GM23248 (cell line): ENCODE data around the gene SLC9A9. TPM values are rescaled to one million over a fixed set of nuclear protein-coding genes. Genes with fewer than 3 reads are reported as not detected.

ENCODE experiments used
- DNase-seq: peaks from one replicate; pipeline ENCODE4 v3.0.0-alpha.2; 2015
- H2AFZ ChIP-seq: fragments of 200-600 bp; sonication (generic); 2 replicates; pipeline ENCODE4 v1.6.1; 2016; ENCODE audit warnings: antibody characterized with exemption
- H3F3A ChIP-seq: fragments of 200-600 bp; sonication (generic); 2 replicates; pipeline ENCODE4 v1.6.1; 2016; ENCODE audit warnings: mild to moderate bottlenecking, antibody characterized with exemption, mixed run types; ENCODE audit not compliant: insufficient read depth
- H3K27ac ChIP-seq: fragments of 200-600 bp; sonication (generic); 2 replicates; pipeline ENCODE4 v1.5.1; 2016; ENCODE audit warnings: mild to moderate bottlenecking
- H3K27me3 ChIP-seq: fragments of 200-600 bp; sonication (generic); replicated peaks from 2 replicates; pipeline ENCODE4 v1.6.1; 2016; ENCODE audit warnings: mild to moderate bottlenecking; ENCODE audit not compliant: insufficient read depth
- H3K36me3 ChIP-seq: fragments of 200-600 bp; sonication (generic); 2 replicates; pipeline ENCODE4 v1.6.1; 2016; ENCODE audit warnings: low read depth, mild to moderate bottlenecking
- H3K4me1 ChIP-seq: fragments of 200-600 bp; sonication (generic); 2 replicates; pipeline ENCODE4 v1.6.1; 2016; ENCODE audit warnings: mild to moderate bottlenecking; ENCODE audit not compliant: insufficient read depth
- H3K4me2 ChIP-seq: fragments of 200-600 bp; sonication (generic); one replicate; pipeline ENCODE4 v1.6.1; 2016; ENCODE audit warnings: mild to moderate bottlenecking; ENCODE audit not compliant: unreplicated experiment
- H3K4me3 ChIP-seq: fragments of 200-600 bp; sonication (generic); 2 replicates; pipeline ENCODE4 v1.5.1; 2016; ENCODE audit warnings: mild to moderate bottlenecking
- H3K79me2 ChIP-seq: fragments of 200-600 bp; sonication (generic); 2 replicates; pipeline ENCODE4 v1.6.1; 2016; ENCODE audit warnings: mild to moderate bottlenecking; ENCODE audit not compliant: insufficient read depth
- H3K9ac ChIP-seq: fragments of 200-600 bp; sonication (generic); 2 replicates; pipeline ENCODE4 v1.6.1; 2016; ENCODE audit warnings: mild to moderate bottlenecking
- H3K9me2 ChIP-seq: fragments of 200-600 bp; sonication (generic); 2 replicates; pipeline ENCODE4 v1.6.1; 2016; ENCODE audit warnings: mixed run types, mild to moderate bottlenecking, moderate library complexity; ENCODE audit not compliant: insufficient read depth
- H3K9me3 ChIP-seq: fragments of 200-600 bp; sonication (generic); one replicate; pipeline ENCODE4 v1.6.1; 2017; ENCODE audit warnings: low read depth
- H4K20me1 ChIP-seq: fragments of 200-600 bp; sonication (generic); 2 replicates; pipeline ENCODE4 v1.6.0; 2016; ENCODE audit not compliant: insufficient read depth
- EZH2 ChIP-seq: fragments of 200-600 bp; sonication (generic); IDR thresholded peaks from 2 replicates; pipeline ENCODE4 v1.6.1; 2018; ENCODE audit warnings: antibody characterized with exemption, mild to moderate bottlenecking; ENCODE audit not compliant: insufficient read depth, poor library complexity, severe bottlenecking
- EZH2phosphoT487 ChIP-seq: fragments of 200-600 bp; sonication (generic); IDR thresholded peaks from 2 replicates; pipeline ENCODE4 v1.6.1; 2018; ENCODE audit warnings: antibody characterized with exemption, moderate library complexity, mild to moderate bottlenecking, low read depth; ENCODE audit not compliant: insufficient read depth
- WGBS, 2 experiments: methylation state at CpG; one replicate each; pipeline ENCODE4 v1.1.6; 2015 to 2017; ENCODE audit warnings: low lambda C conversion rate in 2 of 2, low coverage in 1 of 2; ENCODE audit errors: missing lambda C conversion rate in 2 of 2; 5-methylcytosine and 5-hydroxymethylcytosine counted together
- in situ Hi-C: fragments of 300-500 bp; cut with MboI; formaldehyde crosslinking; loops from 2 replicates; pipeline ENCODE4 v1.15.0; 2020
- polyA plus RNA-seq: library from polyadenylated mRNA; unstranded; fragments of >200 nt; fragmentation: Nextera tagmentation; extraction: Ambion mirVana; gene quantifications from 2 replicates; pipeline ENCODE4 v1.2.1, GENCODE V29; 2016
- total RNA-seq: library from RNA; depleted of rRNA; stranded (reverse); fragments of >200 nt; shearing (Covaris generic); gene quantifications from 2 replicates; pipeline ENCODE4 v1.2.3, GENCODE V29; 2014

SLC9A9 gene
- total and polyA plus RNA-seq, 2 experiments from 2014 or later: 2.8 to 3.2 TPM

GRCh38 chr3:143849854-143850549 lies 1.7 kb upstream of the SLC9A9 start:
- Histone ChIP-seq H3K4me3 (no peak overlapping the region), H3K9ac (no peak overlapping the region), H3K79me2 (no peaks in the 10 kb centered on the region), H3K9me3 (no peaks in the 10 kb centered on the region), H4K20me1 (no peaks in the 10 kb centered on the region), H3F3A (peaks cover 20% of the 10 kb centered on the region), H3K27ac (peak overlapping the region; percentile 30; the same call in 1 of the 2 replicates), H3K36me3 (no peaks in the 10 kb centered on the region), H3K27me3 (no peaks in the 10 kb centered on the region), H3K4me2 (peak overlapping the region; percentile 19), H2AFZ (no peak overlapping the region), H3K9me2 (no peaks in the 10 kb centered on the region), H3K4me1 (peaks cover 23% of the 10 kb centered on the region)
- TF ChIP-seq EZH2: no peak
- WGBS, 2 experiments: 12 to 18% methylated on average over 4 of the region's 4 CpGs
- in situ Hi-C loops: no loop called here
- DNase-seq: peak; percentile 89

- Histone ChIP-seq H3K79me2 (no peaks in the 10 kb centered on the region), H3K36me3 (no peaks in the 10 kb centered on the region), H3K27me3 (no peaks in the 10 kb centered on the region), H3K9me2 (no peaks in the 10 kb centered on the region), H3K4me2 (peak overlapping the region; percentile 83), H3K9ac (no peak overlapping the region), H3K9me3 (no peaks in the 10 kb centered on the region), H3K4me1 (peaks cover 23% of the 10 kb centered on the region), H4K20me1 (no peaks in the 10 kb centered on the region), H2AFZ (peak overlapping the region; percentile 92), H3K27ac (peak overlapping the region; percentile 15), H3K4me3 (peak overlapping the region; percentile 86), H3F3A (peaks cover 20% of the 10 kb centered on the region)
- 47 to 48% methylated on average over 2 of the region's 2 CpGs for WGBS, 2 experiments
- no peak for TF ChIP-seq EZH2phosphoT487
- no peak for TF ChIP-seq EZH2
- no peak for DNase-seq
- in situ Hi-C loops: no loop called here
These were observed 436 bp upstream of the SLC9A9 start for GRCh38 chr3:143848704-143849103.

GRCh38 chr3:143843587-143843986 lies 4.7 kb downstream of the SLC9A9 start:
- in situ Hi-C loops: no loop called here
- Histone ChIP-seq H3K4me2 (no peak overlapping the region), H4K20me1 (no peaks in the 10 kb centered on the region), H3K27ac (no peak overlapping the region), H3K9ac (no peak overlapping the region), H3K27me3 (no peaks in the 10 kb centered on the region), H3K79me2 (no peaks in the 10 kb centered on the region), H3K9me3 (no peaks in the 10 kb centered on the region), H3F3A (peaks cover 1% of the 10 kb centered on the region; the same call in 1 of the 2 replicates), H3K4me3 (no peak overlapping the region), H3K36me3 (no peaks in the 10 kb centered on the region), H2AFZ (no peak overlapping the region), H3K9me2 (no peaks in the 10 kb centered on the region), H3K4me1 (peaks cover 1% of the 10 kb centered on the region)
- DNase-seq: no peak
- no peak for TF ChIP-seq EZH2phosphoT487
- TF ChIP-seq EZH2: no peak
- WGBS, 2 experiments: 82 to 89% methylated on average over 2 of the region's 2 CpGs

- Histone ChIP-seq H3K27me3 (no peaks in the 10 kb centered on the region), H3K79me2 (no peaks in the 10 kb centered on the region), H4K20me1 (no peaks in the 10 kb centered on the region), H3K27ac (no peak overlapping the region), H3F3A (no peaks in the 10 kb centered on the region), H3K9me3 (no peaks in the 10 kb centered on the region), H3K4me2 (no peak overlapping the region), H3K9me2 (no peaks in the 10 kb centered on the region), H3K4me3 (no peak overlapping the region), H3K4me1 (no peaks in the 10 kb centered on the region), H2AFZ (no peak overlapping the region), H3K9ac (no peak overlapping the region), H3K36me3 (no peaks in the 10 kb centered on the region)
- 57 to 59% methylated on average over 4 of the region's 4 CpGs for WGBS, 2 experiments
- TF ChIP-seq EZH2phosphoT487 (no peak), EZH2 (no peak)
- no peak for DNase-seq
- in situ Hi-C loops: no loop called here
These were observed 7.6 kb downstream of the SLC9A9 start for GRCh38 chr3:143840636-143841035.
